Fibroblast of lung (primary cell): ENCODE data around the gene PTPRS.

Source experiments
- CTCF ChIP-seq, 2 donors: IDR thresholded peaks in 1 of 2; conservative IDR thresholded peaks in 1 of 2; 1 replicate in 1 of 2; 2 replicates in 1 of 2; pipeline ENCODE4 v1.5.1; 2011 to 2012; ENCODE audit warnings: low read length in 2 of 2, control low read depth in 1 of 2, inconsistent platforms in 1 of 2, low read depth in 1 of 2, mild to moderate bottlenecking in 1 of 2
- EZH2 ChIP-seq: IDR thresholded peaks from 2 replicates; pipeline ENCODE4 v1.5.1; 2012; ENCODE audit warnings: low read length, control low read depth, mild to moderate bottlenecking; ENCODE audit errors: missing control alignments

DNA sequence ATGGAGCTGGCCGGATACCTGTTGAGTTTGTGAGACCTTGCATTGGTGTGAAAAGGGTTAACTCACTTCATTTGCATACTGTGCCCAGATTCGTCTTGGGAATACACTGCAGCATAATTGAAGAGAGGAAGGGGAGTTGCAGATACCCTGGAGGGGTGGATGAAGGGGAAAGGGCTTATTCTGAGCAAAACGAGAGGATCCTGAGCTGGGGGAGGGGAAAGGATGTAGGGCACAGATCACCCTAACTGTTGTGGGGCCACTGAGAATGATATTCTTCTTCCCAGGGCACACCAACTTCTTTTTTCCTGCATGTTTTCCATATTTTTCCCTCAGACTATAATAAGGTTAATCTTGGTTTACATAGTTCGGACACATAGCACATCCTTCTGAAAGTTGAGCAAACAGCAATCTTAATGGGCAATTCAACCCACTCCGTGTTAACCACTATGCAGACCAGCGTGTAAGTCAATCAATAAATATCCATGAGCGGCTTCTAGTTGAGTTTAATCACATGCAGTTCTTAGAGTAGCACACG is 11.7 kb upstream of the PTPRS start:
- TF ChIP-seq CTCF (conservative IDR thresholded peaks at IDR 0.05 in 1 of 2, IDR thresholded peaks at IDR 0.05 in 1 of 2; ENCODE audit: low read depth in 1 of 2, low read length in 2 of 2) (no peak), EZH2 (no peak)
